GM12864 (cell line): ENCODE data around the gene MYMK.

Experiments
- DNase-seq: peaks from one replicate; pipeline ENCODE4 v3.0.0-alpha.2; 2011; ENCODE audit warnings: low read depth
- H3K4me3 ChIP-seq: 2 replicates; pipeline ENCODE4 v1.5.1; 2011; ENCODE audit warnings: mild to moderate bottlenecking, low read depth, low read length, control low read depth
- CTCF ChIP-seq: IDR thresholded peaks from 2 replicates; pipeline ENCODE4 v1.5.1; 2011; ENCODE audit warnings: low read depth, mild to moderate bottlenecking, moderate library complexity, low read length, control low read depth, inconsistent platforms; ENCODE audit errors: missing control alignments

The MYMK gene

DNA sequence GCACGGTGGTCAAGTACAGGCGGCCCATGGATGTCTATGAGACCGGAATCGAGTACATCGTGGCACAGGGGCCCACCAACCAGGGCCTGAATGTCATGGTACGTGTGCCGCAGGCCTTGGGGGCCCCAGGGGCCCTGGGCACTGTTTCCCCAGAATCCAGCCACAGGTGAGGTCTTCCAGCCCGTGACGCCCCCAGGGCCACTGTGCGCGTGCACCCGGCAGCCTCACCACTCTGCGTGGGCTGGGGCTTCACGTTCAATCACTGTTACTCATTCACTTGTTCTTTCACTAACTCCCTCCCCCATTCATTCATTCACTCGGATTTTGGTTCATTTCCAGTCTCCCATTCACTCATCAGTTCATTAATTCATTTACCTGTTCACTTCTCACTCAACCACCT is 22.4 kb upstream of the MYMK start:
- TF ChIP-seq CTCF, result no peak
- DNase-seq, result no peak
- no peak overlapping the region for H3K4me3 ChIP-seq

DNA sequence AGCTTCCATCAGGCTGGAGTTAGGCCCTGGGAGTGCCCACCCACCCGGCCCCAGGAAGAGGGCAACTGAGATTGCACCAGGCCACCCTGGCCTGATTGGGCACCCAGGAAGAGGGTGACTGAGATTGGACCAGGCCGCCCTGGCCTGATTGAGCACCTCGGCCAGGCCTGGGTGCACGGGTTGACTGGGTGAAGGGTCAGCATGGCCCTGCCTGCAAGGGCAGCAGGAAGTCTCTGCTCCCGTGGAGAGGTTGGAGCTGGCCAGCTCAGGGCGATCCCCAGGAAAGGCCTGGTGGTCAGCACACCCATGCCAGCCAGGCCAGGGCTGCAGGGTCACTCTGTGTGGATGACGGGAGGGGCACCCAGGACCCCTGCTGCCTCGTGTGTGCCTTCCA is 21.5 kb upstream of the MYMK start:
- no peak for TF ChIP-seq CTCF
- DNase-seq, result no peak
- H3K4me3 ChIP-seq, result no peak overlapping the region

GRCh38 chr9:133545494-133546286 is 20.9 kb upstream of the MYMK start:
- TF ChIP-seq CTCF, result no peak
- no peak for DNase-seq
- no peak overlapping the region for H3K4me3 ChIP-seq

DNA sequence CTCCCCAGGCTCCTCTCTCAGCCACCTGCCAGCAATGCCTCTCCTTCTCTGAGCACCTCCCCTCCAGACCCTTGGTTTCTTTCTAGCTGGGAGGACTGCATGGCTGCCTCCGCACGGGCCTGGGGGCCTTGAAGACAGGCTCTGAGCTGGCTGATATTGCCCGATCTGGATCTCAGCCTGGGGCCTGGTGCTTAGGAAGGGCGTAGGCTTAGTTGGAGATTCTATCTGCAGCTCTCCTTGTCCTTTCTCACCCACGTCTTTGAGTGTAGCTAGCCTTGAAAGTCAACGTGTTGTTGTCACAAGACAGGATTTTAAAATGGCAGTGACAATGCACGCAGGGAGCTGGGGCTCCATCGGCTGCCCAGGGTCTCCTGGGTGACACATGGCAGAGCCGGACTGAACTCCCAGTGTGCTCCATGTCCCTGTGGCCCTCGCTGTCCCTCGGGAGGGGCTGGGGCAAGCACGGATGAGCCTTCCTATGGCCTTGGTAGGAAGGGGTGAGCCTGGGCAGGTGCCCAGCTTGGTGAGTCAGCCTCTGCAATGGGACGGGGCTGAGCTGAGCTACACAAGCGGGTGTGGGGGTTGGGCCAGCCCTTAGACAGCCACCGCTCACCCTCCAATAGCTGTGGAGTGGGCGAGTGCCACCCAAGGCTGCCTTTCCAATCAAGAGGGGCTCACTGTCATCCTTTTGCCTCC is 19.2 kb upstream of the MYMK start:
- no peak for DNase-seq
- TF ChIP-seq CTCF, result no peak
- H3K4me3 ChIP-seq, result no peak overlapping the region

- H3K4me3 ChIP-seq, result no peak overlapping the region
- DNase-seq, result no peak
- TF ChIP-seq CTCF, result no peak
Observed at GRCh38 chr9:133542002-133542401, 17.2 kb upstream of the MYMK start.

DNA sequence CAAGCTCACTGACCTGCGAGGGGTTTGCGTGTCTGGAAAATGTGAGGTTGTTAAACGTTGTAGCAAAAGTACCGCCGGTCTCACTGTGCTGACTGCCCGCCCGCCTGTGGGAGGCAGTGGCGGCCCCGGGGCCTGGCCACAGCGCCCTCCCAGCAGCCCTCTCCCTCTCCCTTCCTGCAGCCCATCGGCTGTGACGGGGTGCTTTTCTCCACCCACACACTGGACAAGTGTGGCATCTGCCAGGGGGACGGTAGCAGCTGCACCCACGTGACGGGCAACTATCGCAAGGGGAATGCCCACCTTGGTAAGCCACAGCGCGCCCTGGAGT is 15.9 kb upstream of the MYMK start:
- TF ChIP-seq CTCF, result peak; percentile 22
- H3K4me3 ChIP-seq, result no peak overlapping the region
- DNase-seq, result no peak

DNA sequence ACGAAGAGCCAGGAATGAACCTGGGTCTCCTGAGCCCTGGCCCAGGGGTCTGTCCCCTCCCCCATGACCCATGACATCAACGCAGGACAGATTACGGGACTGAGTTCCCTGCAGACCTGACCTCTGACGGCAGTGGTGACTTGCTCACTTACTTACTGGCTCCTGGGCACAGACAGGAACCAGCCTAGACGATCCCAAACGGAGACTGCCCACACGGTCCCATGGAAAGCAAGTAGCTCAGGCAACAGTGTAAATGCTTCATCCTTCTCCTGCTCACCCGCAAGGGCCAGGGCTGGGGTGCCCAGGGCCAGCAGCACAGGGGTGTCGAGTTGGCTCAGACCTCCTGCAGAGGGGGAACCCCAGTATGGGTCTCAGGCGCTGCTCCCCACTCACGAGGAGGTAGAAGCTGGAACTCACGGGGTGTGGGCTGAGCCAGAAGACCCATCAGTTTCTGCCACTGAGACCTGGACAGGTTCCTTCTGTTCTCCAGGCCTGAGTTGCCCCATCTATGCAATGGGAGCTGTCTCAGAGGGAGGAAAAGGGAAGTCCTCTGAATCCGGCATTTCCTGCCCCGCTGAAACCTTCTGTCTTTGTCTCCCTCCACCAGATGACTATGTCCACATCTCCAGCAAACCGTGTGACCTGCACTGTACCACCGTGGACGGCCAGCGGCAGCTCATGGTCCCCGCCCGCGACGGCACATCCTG is 15.4 kb upstream of the MYMK start:
- DNase-seq, result no peak

More for the DNA sequence above, 15.4 kb upstream of the MYMK start:
- TF ChIP-seq CTCF, result no peak
- no peak overlapping the region for H3K4me3 ChIP-seq
